ENCODE measurements around the gene DNM3.
"Not testable (repeated sequence)": the region's sequence is repeated elsewhere in the genome, so short reads cannot be mapped to it uniquely, and the experiment has no call there.

DNM3 gene

GRCh38 chr1:171841050-171841910 is at the start of gene DNM3:
DNM3 (plus strand) TSS chr1:171841498; CDS start chr1:171841657, 159 bp downstream.
- peak; percentile 70 for DNase-seq

- DNase-seq, result no peak
Observed at GRCh38 chr1:171792656-171793369, 48.5 kb upstream of the DNM3 start.

- DNase-seq, result no peak
Observed at GRCh38 chr1:171793636-171794035, 47.7 kb upstream of the DNM3 start.

GRCh38 chr1:171794085-171794484 is 47.2 kb upstream of the DNM3 start:
- peak; percentile 35 for DNase-seq

- no peak for DNase-seq
Observed at GRCh38 chr1:171796592-171796991, 44.7 kb upstream of the DNM3 start.

GRCh38 chr1:171798311-171798710 is 43.0 kb upstream of the DNM3 start:
- DNase-seq, result no peak

GRCh38 chr1:171798765-171799164 is 42.5 kb upstream of the DNM3 start:
- no peak for DNase-seq

GRCh38 chr1:171799166-171799565 is 42.1 kb upstream of the DNM3 start:
- DNase-seq, result no peak

- DNase-seq, result not testable (repeated sequence)
Observed at GRCh38 chr1:171799698-171800097, 41.6 kb upstream of the DNM3 start.

- no peak for DNase-seq
Observed at GRCh38 chr1:171800342-171800741, 41.0 kb upstream of the DNM3 start.

- no peak for DNase-seq
Observed at GRCh38 chr1:171800851-171801250, 40.4 kb upstream of the DNM3 start.

GRCh38 chr1:171801487-171801891 is 39.8 kb upstream of the DNM3 start:
- DNase-seq, result no peak

- DNase-seq, result no peak
Observed at GRCh38 chr1:171802207-171802606, 39.1 kb upstream of the DNM3 start.

- no peak for DNase-seq
Observed at GRCh38 chr1:171803045-171803444, 38.3 kb upstream of the DNM3 start.

- DNase-seq, result no peak
Observed at GRCh38 chr1:171803461-171804022, 37.8 kb upstream of the DNM3 start.

GRCh38 chr1:171805395-171806115 is 35.7 kb upstream of the DNM3 start:
- no peak for DNase-seq

- DNase-seq, result no peak
Observed at GRCh38 chr1:171807556-171807955, 33.7 kb upstream of the DNM3 start.

- no peak for DNase-seq
Observed at GRCh38 chr1:171809834-171810233, 31.5 kb upstream of the DNM3 start.

GRCh38 chr1:171811672-171812071 is 29.6 kb upstream of the DNM3 start:
- no peak for DNase-seq

GRCh38 chr1:171814692-171815091 is 26.6 kb upstream of the DNM3 start:
- no peak for DNase-seq

GRCh38 chr1:171816300-171816901 is 24.9 kb upstream of the DNM3 start:
- no peak for DNase-seq

- no peak for DNase-seq
Observed at GRCh38 chr1:171817511-171818265, 23.6 kb upstream of the DNM3 start.

Measured in activated CD4-positive, alpha-beta T cell treated with anti-CD3 and anti-CD28 coated beads for 1 hour (primary cell).